Liver (tissue), 3 donors: ENCODE measurements around the gene SLC1A3.

Experiments used
- EGR1 ChIP-seq, 2 donors: IDR thresholded peaks; 2 replicates each; pipeline ENCODE4 v1.6.1; 2016 to 2018; ENCODE audit warnings: antibody characterized with exemption in 2 of 2, low read depth in 2 of 2
- JUND ChIP-seq, 2 donors: IDR thresholded peaks; 2 replicates each; pipeline ENCODE4 v1.6.1; 2016; ENCODE audit warnings: antibody characterized with exemption in 2 of 2
- RAD21 ChIP-seq, 2 donors: IDR thresholded peaks; 2 replicates each; pipeline ENCODE4 v1.6.1; 2016; ENCODE audit warnings: antibody characterized with exemption in 2 of 2, mild to moderate bottlenecking in 2 of 2
- SP1 ChIP-seq: IDR thresholded peaks from 2 replicates; pipeline ENCODE4 v1.6.1; 2018; ENCODE audit warnings: antibody characterized with exemption, mild to moderate bottlenecking
- YY1 ChIP-seq: IDR thresholded peaks from 2 replicates; pipeline ENCODE4 v1.6.1; 2016; ENCODE audit warnings: antibody characterized with exemption, mild to moderate bottlenecking
- TF ChIP-seq, protein P1 (sequence below): fragments of 150-350 bp; IDR thresholded peaks from 2 replicates; pipeline ENCODE4 v1.5.1; 2017; ENCODE audit warnings: improper control_type of control experiment, low read depth, low read length; ENCODE audit not compliant: missing input control
- TF ChIP-seq, protein P2 (sequence below): IDR thresholded peaks from 2 replicates; pipeline ENCODE4 v1.6.1; 2016; ENCODE audit warnings: antibody characterized with exemption
- donor health status: healthy.
- donor health status: healthy.

DNA sequence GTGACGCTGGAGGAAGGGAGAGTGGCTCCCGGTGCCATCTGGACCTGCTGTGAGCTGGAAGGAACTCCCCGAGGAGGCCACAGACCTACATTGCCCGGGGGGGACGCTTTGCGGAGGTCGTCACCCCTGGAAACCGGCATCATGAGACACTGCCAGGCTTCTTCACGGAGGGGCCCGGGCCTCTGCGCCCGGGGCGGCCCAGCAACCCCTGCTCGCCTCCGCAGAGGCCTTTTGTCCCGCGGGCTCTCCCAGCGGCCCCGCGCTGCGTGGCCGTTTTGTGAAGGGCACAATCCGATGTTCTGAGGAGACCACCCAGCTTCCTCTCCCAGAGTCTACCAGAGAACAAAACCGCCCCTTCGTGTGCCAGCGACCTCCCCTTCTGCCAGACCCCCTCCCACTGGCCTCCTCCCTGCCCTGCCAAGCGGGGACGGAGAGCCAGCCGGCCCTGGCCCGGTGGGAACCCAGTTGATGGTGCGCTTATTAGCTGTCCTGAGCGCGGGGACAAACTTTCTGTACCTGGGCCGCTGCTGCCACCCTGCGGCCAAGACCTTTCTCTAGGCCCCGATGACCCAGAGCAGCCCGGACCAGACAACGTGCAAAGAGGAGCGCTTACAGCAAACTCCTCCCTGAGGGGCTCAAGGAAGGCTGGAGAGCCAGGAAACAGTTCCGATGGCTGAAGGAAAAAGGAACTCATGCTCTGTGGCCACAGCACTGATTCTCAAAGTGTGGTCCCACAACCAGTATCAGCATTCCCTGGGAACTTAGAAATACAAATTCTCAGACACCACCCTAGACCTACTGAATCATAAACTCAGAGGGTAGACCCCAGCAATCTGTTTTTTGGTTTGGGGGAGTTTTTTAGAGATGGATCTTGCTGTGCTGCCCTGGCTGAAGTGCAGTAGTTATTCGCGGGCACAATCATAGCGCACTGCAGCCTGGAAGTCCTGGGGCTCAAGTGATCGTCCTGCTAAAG, 86.7 kb downstream of the SLC1A3 start:
- no peak for TF ChIP-seq YY1
- TF ChIP-seq, protein P1, sequence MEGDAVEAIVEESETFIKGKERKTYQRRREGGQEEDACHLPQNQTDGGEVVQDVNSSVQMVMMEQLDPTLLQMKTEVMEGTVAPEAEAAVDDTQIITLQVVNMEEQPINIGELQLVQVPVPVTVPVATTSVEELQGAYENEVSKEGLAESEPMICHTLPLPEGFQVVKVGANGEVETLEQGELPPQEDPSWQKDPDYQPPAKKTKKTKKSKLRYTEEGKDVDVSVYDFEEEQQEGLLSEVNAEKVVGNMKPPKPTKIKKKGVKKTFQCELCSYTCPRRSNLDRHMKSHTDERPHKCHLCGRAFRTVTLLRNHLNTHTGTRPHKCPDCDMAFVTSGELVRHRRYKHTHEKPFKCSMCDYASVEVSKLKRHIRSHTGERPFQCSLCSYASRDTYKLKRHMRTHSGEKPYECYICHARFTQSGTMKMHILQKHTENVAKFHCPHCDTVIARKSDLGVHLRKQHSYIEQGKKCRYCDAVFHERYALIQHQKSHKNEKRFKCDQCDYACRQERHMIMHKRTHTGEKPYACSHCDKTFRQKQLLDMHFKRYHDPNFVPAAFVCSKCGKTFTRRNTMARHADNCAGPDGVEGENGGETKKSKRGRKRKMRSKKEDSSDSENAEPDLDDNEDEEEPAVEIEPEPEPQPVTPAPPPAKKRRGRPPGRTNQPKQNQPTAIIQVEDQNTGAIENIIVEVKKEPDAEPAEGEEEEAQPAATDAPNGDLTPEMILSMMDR, result peak; percentile 69
- TF ChIP-seq SP1, result no peak
- peak; percentile 88 to 94 for TF ChIP-seq RAD21 (IDR thresholded peaks at IDR 0.05)
- TF ChIP-seq JUND (IDR thresholded peaks at IDR 0.05), result no peak
- TF ChIP-seq EGR1 (IDR thresholded peaks at IDR 0.05; ENCODE audit: low read depth in 2 of 2), result no peak
- TF ChIP-seq, protein P2, sequence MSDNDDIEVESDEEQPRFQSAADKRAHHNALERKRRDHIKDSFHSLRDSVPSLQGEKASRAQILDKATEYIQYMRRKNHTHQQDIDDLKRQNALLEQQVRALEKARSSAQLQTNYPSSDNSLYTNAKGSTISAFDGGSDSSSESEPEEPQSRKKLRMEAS, result no peak
